DMS153 (cell line): Measurements from ENCODE around the gene TMPRSS3.

Experiments used
- DNase-seq: peaks from one replicate; lab custom pipeline; 2025; lab: John Stamatoyannopoulos, UW

TMPRSS3 gene

DNA sequence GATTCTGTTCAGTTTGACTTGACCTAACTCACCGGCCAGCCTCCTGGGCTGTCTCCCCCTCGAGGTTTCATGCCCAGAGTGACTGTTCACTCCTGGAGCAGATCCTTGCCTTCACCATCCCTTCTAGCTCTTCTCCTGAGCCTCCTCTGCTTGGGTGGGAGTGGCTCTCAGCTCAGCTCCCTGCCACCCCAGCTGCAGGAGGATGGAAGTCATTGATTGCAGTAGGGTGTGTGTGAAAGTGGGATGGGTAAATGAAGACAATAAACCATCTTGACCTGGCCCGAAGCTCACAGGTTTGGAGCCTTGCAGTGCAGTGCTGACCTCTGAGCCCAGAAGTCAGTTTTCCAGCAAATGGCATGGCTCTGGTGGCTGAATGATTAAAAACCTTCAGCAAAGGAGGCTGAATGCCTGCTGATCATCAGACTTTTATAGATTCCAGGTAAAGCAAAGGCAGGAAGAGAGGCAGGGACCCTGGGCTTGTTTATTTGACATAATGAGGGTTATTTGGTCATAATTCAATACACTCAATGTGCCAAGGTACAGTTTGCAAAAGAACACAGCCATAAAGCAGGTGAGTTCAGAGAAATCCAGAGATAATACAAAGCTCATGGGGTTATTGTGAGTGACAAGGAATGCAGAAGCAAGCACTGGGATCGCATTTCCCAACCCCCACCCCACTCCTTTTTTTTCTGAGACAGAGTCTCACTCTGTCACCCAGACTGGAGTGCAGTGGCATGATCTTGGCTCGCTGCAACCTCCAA is 63.1 kb downstream of the TMPRSS3 start:
- DNase-seq, result no peak

DNA sequence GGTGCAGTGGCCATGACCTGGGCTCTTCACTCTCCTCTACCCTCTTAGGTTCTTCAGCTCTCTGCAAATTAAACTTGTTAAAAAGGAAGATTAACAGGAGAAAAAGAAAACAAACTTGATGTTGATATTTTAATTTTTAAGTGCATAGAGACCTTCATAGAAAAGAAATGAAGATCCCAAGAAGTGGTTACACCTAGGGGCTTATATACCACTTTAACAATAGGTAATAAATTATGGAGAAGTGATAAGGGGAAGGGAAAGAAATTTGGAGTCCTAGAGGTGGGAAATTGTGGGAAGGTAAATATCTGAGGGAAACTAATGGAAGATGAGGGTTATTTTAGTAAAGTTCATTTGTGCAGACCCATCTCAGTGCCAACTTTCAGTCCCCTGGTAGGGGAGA is 64.2 kb downstream of the TMPRSS3 start:
- no peak for DNase-seq

- peak; percentile 9 for DNase-seq
These were observed 65.2 kb downstream of the TMPRSS3 start for GRCh38 chr21:42330380-42331371.

- no peak for DNase-seq
These were observed 71.0 kb downstream of the TMPRSS3 start for GRCh38 chr21:42324896-42325295.
